GM21576 (cell line): ENCODE results near the gene CATSPERE.

Experiments
- ATAC-seq: cut with Tn5 transposase; IDR thresholded peaks from one replicate; pipeline ENCODE4 v1.9.1; 2021; ENCODE audit warnings: mild to moderate bottlenecking, moderate library complexity; ENCODE audit not compliant: unreplicated experiment

CATSPERE gene

GRCh38 chr1:244461245-244462071, at the start of gene CATSPERE:
Gene CATSPERE, plus strand, starts transcription at chr1:244461273. Its CDS starts 157 bp downstream, at chr1:244461430.
- ATAC-seq: peak; percentile 99

DNA sequence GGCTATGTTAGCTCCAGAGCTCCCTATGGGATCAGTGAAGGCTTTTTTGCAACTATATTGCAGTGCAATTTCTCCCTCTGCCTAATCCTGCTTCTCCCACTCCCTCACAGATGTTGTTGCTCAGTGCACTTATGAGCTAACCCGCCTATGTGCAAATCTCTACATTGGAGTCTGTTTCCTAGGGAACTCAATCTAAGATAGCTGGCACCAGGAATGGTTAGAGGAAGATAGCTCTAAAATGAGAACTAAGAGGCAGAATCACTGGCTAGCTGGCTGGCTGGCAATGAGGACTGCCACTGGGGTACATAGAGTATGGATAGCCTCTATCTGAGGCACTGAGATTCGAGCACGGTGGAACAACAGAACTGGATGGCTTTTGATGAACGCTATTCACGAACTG, 48.9 kb upstream of the CATSPERE start:
- ATAC-seq: no peak

GRCh38 chr1:244413736-244414135, 47.3 kb upstream of the CATSPERE start:
- no peak for ATAC-seq

DNA sequence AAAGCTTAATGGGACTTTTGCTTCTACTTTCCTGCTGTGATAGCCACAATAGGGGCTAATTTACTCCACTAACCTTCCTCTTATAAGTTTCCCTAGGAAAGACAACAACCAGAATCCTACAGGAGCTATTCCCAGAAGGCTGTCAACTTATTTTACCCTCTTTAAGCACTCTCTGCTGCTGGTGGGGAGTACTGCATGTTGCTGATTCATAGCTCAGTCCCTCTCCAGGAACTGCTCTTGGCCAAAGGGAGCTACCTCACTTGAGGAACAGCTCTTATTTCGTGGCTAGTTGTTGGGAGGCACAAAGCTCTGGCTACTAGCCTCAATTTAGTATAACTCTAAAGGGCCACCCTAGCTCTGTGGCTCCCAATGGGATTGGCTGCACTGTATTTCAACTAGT, 46.5 kb upstream of the CATSPERE start:
- no peak for ATAC-seq

DNA sequence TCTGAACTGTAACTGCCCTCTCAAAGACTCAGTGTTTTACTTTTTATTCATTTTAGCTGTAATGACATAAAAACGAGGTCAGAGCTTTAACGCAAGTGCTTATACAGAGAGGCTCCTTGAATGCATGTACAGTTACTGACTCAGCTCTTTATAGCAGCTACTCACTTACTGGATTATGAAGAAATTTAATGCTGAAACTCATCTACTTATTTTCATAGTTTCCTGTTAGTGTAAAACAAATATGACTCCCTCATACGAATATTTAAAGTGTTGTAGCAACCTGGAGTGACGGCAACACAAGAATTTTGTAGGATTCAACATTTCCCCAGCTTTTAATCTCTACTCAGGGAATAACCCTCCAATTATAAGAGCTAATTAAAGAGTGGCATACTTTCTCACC, 42.0 kb upstream of the CATSPERE start:
- ATAC-seq: no peak

GRCh38 chr1:244422174-244422573, 38.9 kb upstream of the CATSPERE start:
- ATAC-seq: no peak

DNA sequence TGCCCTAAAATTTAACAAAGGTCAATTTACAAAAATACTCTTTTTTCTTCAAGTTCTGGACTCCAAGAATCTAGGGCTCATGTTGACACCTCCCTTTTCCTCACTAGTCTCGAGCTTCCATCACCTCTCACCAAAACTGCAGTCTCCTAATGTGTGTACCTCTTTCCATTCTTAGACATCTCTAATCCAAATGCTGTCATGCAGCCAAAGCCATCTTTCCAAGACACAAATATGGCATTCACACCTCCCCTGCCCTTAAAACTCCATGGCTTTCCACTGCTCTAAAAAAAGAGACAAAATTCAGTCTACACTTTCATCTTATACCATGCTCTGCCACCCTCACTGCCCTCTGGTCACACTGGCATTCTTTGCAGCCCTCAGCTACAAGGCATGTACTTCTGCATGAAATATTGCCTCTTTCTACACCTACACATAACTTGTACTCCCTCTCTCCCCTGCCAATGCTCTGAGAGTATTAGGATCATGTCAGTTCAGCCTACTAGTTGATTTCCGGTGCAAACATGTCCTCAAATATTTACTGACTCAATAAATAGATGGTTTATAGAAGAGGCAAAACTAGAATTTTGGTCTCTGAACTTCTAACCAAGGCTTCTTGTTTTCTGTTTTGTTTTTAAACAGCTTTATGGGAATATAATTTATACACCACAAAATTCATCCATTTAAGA, 36.3 kb upstream of the CATSPERE start:
- no peak for ATAC-seq

DNA sequence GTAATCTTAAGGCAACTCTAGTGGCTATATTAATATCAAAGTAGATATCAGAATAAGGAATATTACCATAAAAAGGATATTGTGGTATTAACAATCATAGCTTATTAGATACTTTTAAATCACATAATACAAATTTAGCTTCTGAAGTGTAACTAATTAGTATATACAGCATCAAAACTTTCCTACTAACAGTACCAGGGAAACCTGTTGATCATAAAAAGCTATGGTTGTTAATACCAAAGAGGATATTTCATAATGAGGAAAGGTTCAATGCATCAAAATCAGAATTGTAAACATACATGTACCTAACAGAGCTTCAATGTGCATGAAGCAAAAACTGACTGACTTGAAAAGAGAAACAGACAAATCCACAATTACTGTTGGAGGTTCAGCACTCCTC, 33.4 kb upstream of the CATSPERE start:
- ATAC-seq: no peak

- no peak for ATAC-seq
Observed at GRCh38 chr1:244429818-244430217, 31.3 kb upstream of the CATSPERE start.

DNA sequence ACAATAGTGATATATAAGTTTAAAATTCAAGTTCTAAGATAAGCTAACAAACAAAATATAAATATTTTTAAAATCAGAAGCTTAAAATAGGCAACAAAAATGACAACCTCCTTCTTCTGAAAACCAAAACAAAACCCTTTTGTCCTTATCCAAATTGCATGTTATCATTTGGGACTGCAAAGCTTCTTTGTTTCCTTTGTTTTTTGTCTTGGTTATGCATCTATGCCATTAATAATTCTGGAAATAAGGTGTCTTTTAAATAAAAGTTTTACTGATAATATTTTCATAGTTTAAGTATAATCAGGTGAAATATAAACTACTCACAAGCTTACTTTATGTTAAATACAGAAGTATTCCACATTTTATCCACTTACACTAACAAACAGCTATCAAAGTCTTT, 29.9 kb upstream of the CATSPERE start:
- ATAC-seq: no peak

GRCh38 chr1:244435562-244436205, 25.4 kb upstream of the CATSPERE start:
- ATAC-seq: no peak

- no peak for ATAC-seq
Observed at GRCh38 chr1:244436336-244437085, 24.6 kb upstream of the CATSPERE start.

- ATAC-seq: no peak
Observed at GRCh38 chr1:244437086-244437468, 24.0 kb upstream of the CATSPERE start.

- no peak for ATAC-seq
Observed at GRCh38 chr1:244439391-244440032, 21.6 kb upstream of the CATSPERE start.

GRCh38 chr1:244442850-244443249, 18.2 kb upstream of the CATSPERE start:
- no peak for ATAC-seq

- no peak for ATAC-seq
Observed at GRCh38 chr1:244444854-244445253, 16.2 kb upstream of the CATSPERE start.

DNA sequence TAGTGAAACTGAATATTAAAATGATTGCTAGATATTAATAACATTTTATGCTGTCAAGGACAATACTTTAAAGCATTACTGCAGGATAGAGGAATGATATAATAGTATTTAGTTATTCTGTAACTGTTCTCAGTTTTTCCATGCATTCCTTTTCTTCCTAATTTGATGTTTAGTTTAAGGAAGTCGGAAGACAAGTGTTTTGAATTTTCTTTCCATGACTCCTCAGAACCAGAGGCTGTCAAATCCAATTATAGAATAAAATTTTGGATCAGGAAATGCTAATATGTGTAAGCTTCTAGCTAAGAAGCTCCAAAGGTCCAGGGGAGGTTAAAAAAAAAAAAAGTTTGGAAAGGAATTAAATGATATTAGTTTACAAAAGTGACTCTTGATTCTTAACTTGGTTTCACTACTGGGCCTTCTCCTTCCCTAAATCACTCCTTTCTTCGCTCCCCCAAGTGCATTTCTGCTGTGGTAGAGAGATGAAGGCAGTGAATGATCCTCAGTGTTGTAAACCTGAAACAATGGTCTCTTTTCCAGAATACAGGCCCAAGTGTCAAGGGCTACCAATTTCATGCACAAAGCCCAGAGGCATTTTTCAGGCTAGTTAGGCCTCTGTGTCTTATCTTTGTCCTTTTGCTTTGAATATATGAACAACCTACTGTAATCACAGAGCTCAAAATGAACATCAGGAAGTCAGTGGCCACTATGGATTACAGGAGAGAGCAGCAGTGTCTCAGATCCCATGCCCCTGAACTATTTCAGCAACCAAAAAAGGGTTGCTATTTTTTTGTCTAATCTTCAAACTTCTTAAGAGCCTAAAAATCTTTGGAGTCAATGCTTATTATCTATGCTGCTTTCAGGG, 15.5 kb upstream of the CATSPERE start:
- no peak for ATAC-seq

DNA sequence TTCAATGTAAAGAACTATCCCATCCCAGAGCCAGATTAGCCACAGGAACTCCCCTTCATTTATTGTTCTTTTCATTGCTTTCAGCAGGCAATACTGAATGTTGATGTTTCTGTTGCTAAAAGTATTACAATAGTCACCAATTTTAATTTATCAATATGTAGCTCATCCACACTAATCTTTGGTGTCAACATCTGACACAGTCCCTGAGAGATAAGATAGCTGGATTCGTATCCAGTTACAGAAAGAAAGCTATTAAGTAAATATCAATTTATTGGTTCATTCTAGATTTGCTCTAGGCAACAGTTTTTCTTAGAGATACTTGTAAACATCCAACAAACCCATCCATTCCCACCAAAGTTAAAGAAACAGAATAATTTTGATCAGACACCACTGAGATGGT, 14.0 kb upstream of the CATSPERE start:
- no peak for ATAC-seq

DNA sequence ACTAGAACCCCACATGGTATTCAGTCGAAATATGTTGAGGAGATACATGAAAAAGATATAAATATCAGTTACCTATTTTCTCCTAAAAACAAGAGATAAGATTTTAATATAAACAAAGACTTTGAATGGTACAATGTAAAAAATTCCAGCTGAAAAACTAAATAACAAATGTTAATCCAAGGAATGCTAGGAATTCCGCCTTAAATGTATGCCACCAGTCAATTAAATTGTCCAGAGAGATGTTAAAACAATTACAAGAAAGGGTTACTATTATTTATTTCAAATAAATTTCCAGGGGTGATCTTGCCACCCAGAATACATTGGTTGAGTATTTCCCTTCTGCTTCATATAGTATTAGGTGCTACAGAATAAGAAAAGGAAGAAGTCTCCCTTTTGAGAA, 13.5 kb upstream of the CATSPERE start:
- ATAC-seq: no peak
